SK-N-SH (cell line): ENCODE measurements around the gene PLBD2. TPM values are rescaled to one million over a fixed set of nuclear protein-coding genes. Genes with fewer than 3 reads are reported as not detected.

Experiments
- CTCF ChIA-PET: fragments of 300-600, 350-600 bp; formaldehyde crosslinking; extraction: SDS; loops from one replicate; lab custom pipeline; 2021; lab: Yijun Ruan, JAX
- POLR2A ChIA-PET: fragments of 350-600 bp; sonication (Branson Sonifier 250); formaldehyde crosslinking; extraction: SDS; loops from one replicate; lab custom pipeline; 2020; ENCODE audit warnings: antibody characterized with exemption, inconsistent platforms; lab: Yijun Ruan, JAX
- DNase-seq: peaks from one replicate; pipeline ENCODE4 v3.0.0; 2012
- H2AFZ ChIP-seq: fragments of 200-600 bp; sonication (generic); 2 replicates; pipeline ENCODE4 v1.8.1; 2016; ENCODE audit warnings: antibody characterized with exemption, mild to moderate bottlenecking, low read depth
- H3F3A ChIP-seq: fragments of 200-600 bp; sonication (generic); replicated peaks from 2 replicates; pipeline ENCODE3; 2016; ENCODE audit warnings: antibody characterized with exemption, mild to moderate bottlenecking; ENCODE audit not compliant: insufficient read depth
- H3K27ac ChIP-seq, 2 experiments: fragments of 200-500 bp in 1 of 2; fragments of 200-600 bp in 1 of 2; sonication (Bioruptor generic) in 1 of 2; sonication (generic), shearing (Covaris generic) in 1 of 2; 2 replicates each; pipeline versions ENCODE4 v1.5.1 to v1.6.1; 2014 to 2016; ENCODE audit warnings: low read depth in 2 of 2, inconsistent platforms in 1 of 2, low read length in 1 of 2, mild to moderate bottlenecking in 1 of 2, mixed read lengths in 1 of 2
- H3K27me3 ChIP-seq: fragments of 200-600 bp; sonication (generic), shearing (Covaris generic); 2 replicates; pipeline ENCODE4 v1.6.1; 2016; ENCODE audit warnings: mixed run types; ENCODE audit not compliant: insufficient read depth
- H3K36me3 ChIP-seq, 2 experiments: fragments of 200-500 bp in 1 of 2; fragments of 200-600 bp in 1 of 2; sonication (Bioruptor generic) in 1 of 2; sonication (generic) in 1 of 2; replicated peaks in 1 of 2; 2 replicates each; pipeline versions ENCODE3 to v1.5.1; 2014 to 2016; ENCODE audit warnings: low read length in 1 of 2, mild to moderate bottlenecking in 1 of 2; ENCODE audit not compliant: insufficient read depth in 2 of 2, control insufficient read depth in 1 of 2
- H3K4me1 ChIP-seq, 2 experiments: fragments of 200-500 bp in 1 of 2; fragments of 200-600 bp in 1 of 2; sonication (Bioruptor generic) in 1 of 2; sonication (generic), shearing (Covaris generic) in 1 of 2; 2 replicates each; pipeline versions ENCODE4 v1.5.1 to v1.6.1; 2014 to 2016; ENCODE audit warnings: low read depth in 1 of 2, low read length in 1 of 2, mixed run types in 1 of 2; ENCODE audit not compliant: insufficient read depth in 2 of 2, control insufficient read depth in 1 of 2
- H3K4me2 ChIP-seq: fragments of 200-600 bp; sonication (generic), shearing (Covaris generic); 2 replicates; pipeline ENCODE4 v1.6.1; 2017; ENCODE audit warnings: mixed run types
- H3K4me3 ChIP-seq, 2 experiments: fragments of 200-500 bp in 1 of 2; fragments of 200-600 bp in 1 of 2; sonication (Bioruptor generic) in 1 of 2; sonication (generic), shearing (Covaris generic) in 1 of 2; 2 replicates each; pipeline versions ENCODE4 v1.5.1 to v1.8.1; 2014 to 2016; ENCODE audit warnings: low read depth in 2 of 2, inconsistent platforms in 1 of 2, low read length in 1 of 2, mild to moderate bottlenecking in 1 of 2, mixed read lengths in 1 of 2, moderate library complexity in 1 of 2
- H3K79me2 ChIP-seq: fragments of 200-600 bp; sonication (generic); 2 replicates; pipeline ENCODE4 v1.8.1; 2017; ENCODE audit warnings: mild to moderate bottlenecking; ENCODE audit not compliant: insufficient read depth
- H3K9ac ChIP-seq: fragments of 200-600 bp; sonication (generic); 2 replicates; pipeline ENCODE4 v1.6.1; 2017; ENCODE audit warnings: mixed run types
- H3K9me2 ChIP-seq: fragments of 200-600 bp; sonication (generic); 2 replicates; pipeline ENCODE4 v1.6.1; 2017; ENCODE audit warnings: mixed run types
- H3K9me3 ChIP-seq: fragments of 200-600 bp; sonication (generic); 2 replicates; pipeline ENCODE4 v1.6.1; 2017; ENCODE audit warnings: mixed run types, mild to moderate bottlenecking, moderate library complexity
- H4K20me1 ChIP-seq: fragments of 200-600 bp; sonication (generic); 2 replicates; pipeline ENCODE4 v1.6.1; 2017; ENCODE audit warnings: mild to moderate bottlenecking, mixed run types; ENCODE audit not compliant: insufficient read depth
- ELF1 ChIP-seq: IDR thresholded peaks from 2 replicates; pipeline ENCODE4 v1.4.0; 2012
- EP300 ChIP-seq, 2 experiments: IDR thresholded peaks; 2 replicates each; pipeline versions ENCODE4 v1.4.0 to v1.6.1; 2012; ENCODE audit warnings: borderline replicate concordance in 1 of 2, low read depth in 1 of 2, low read length in 1 of 2
- EZH2phosphoT487 ChIP-seq: fragments of 200-600 bp; sonication (generic); IDR thresholded peaks from 2 replicates; pipeline ENCODE4 v1.6.1; 2017; ENCODE audit warnings: low read depth, mixed run types, mild to moderate bottlenecking, antibody characterized with exemption, moderate library complexity, borderline replicate concordance
- FOXM1 ChIP-seq: IDR thresholded peaks from 2 replicates; pipeline ENCODE4 v1.4.0; 2012; ENCODE audit warnings: low read depth, mild to moderate bottlenecking
- MXI1 ChIP-seq: IDR thresholded peaks from 2 replicates; pipeline ENCODE4 v1.6.1; 2012; ENCODE audit warnings: mild to moderate bottlenecking, low read depth, low read length, improper control_type of control experiment
- NRF1 ChIP-seq: IDR thresholded peaks from 2 replicates; pipeline ENCODE4 v1.6.1; 2012; ENCODE audit warnings: low read depth, mild to moderate bottlenecking, low read length
- RCOR1 ChIP-seq: fragments of 150-350 bp; IDR thresholded peaks from 2 replicates; pipeline ENCODE4 v1.6.1; 2017; ENCODE audit warnings: antibody characterized with exemption, low read length
- RXRA ChIP-seq: IDR thresholded peaks from 2 replicates; pipeline ENCODE4 v1.4.0; 2012; ENCODE audit warnings: low read depth, mild to moderate bottlenecking, borderline replicate concordance
- SIN3A ChIP-seq: IDR thresholded peaks from 2 replicates; pipeline ENCODE4 v1.6.1; 2012; ENCODE audit warnings: low read depth, mild to moderate bottlenecking, low read length, moderate library complexity, borderline replicate concordance
- SMC3 ChIP-seq: IDR thresholded peaks from 2 replicates; pipeline ENCODE4 v1.6.1; 2012; ENCODE audit warnings: low read depth, low read length, improper control_type of control experiment
- TCF12 ChIP-seq: IDR thresholded peaks from 2 replicates; pipeline ENCODE4 v1.4.0; 2012
- YY1 ChIP-seq: IDR thresholded peaks from 2 replicates; pipeline ENCODE4 v1.4.0; 2012; ENCODE audit warnings: low read depth, mild to moderate bottlenecking
- WGBS: methylation state at CpG from one replicate; pipeline ENCODE4 v1.1.6; 2017; ENCODE audit warnings: low lambda C conversion rate; 5-methylcytosine and 5-hydroxymethylcytosine counted together
- polyA plus RNA-seq, 3 experiments: library from polyadenylated mRNA; depleted of rRNA; stranded (reverse); fragments of >200 nt; gene quantifications; 2 replicates each; pipeline ENCODE4 v1.2.3, GENCODE V29; 2012
- TF ChIP-seq, protein P1 (sequence below): IDR thresholded peaks from 2 replicates; pipeline ENCODE4; 2012
- TF ChIP-seq, protein P2 (sequence below): IDR thresholded peaks from 2 replicates; pipeline ENCODE4 v1.6.1; 2012; ENCODE audit warnings: mild to moderate bottlenecking, low read depth, low read length, moderate library complexity
- TF ChIP-seq, protein P3 (sequence below): IDR thresholded peaks from 2 replicates; pipeline ENCODE4 v1.4.0; 2012; ENCODE audit warnings: low read depth
- TF ChIP-seq, protein P4 (sequence below): fragments of 150-350 bp; IDR thresholded peaks from 2 replicates; pipeline ENCODE4 v1.6.1; 2016; ENCODE audit warnings: mild to moderate bottlenecking, low read depth, low read length

PLBD2 gene
- polyA plus RNA-seq, 1 of the 3 experiments (the other 2 are of a cell fraction) = 15.2 TPM

DNA sequence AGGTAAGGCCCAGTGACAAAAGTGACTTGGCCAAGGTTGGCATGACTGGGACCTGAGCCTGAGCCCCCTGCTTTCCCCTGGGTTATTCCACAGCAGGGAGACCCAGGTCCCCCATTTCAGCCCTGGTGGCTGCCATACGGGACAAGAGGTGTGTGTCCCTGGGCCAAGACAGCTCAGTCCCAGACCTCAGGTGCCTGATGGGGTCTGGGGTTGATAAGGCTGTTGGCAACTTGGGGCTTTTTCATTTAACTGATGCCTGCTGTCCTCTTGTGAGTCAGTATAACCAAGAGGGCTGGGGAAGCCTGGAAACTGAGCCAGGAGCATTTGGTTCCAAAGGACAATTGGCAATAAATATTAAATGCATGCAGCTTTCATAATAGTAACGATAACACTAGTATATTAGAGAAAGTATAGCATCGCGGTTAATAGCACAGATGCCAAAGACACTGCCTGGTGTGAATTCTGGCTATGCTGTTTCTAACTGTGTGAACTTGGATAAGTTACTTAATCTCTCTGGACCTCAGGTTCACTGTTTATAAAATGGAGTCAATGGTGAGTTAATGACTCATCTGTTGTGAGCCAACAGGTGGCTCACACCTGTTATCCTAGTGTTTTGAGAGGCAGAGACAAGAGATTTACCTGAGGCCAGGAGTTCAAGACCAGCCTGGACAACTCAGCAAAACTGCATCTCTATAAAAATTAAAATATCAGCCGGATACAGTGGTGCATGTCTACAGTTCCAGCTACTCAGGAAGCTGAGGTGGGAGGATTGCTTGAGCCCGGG, 64.7 kb downstream of the PLBD2 start:
- DNase-seq = no peak
- Histone ChIP-seq H3K9ac (peak overlapping the region; percentile 90), H3K9me2 (no peaks in the 10 kb centered on the region), H3K27ac (peak overlapping the region in 1 of 2 experiments; percentile 64; a peak in 3 of 4 replicates), H3F3A (no peaks in the 10 kb centered on the region), H4K20me1 (no peaks in the 10 kb centered on the region), H3K79me2 (peaks cover 10% of the 10 kb centered on the region), H3K4me3 (peak overlapping the region; percentile 54 to 73), H2AFZ (no peak overlapping the region), H3K4me1 (peaks cover 0 to 5% of the 10 kb centered on the region in 2 experiments; a peak in 1 of 4 replicates), H3K36me3 (no peaks in the 10 kb centered on the region), H3K27me3 (no peaks in the 10 kb centered on the region), H3K9me3 (no peaks in the 10 kb centered on the region), H3K4me2 (peak overlapping the region; percentile 98)
- ChIA-PET POLR2A (interaction anchor here (0.5 to 1.0 kb wide), 2 partner anchors 34 to 88 kb away, joined by 3 read pairs; partner anchors contain the start of gene SLC8B1), CTCF (interaction anchor here (1.5 to 4.7 kb wide), 2 partner anchors 201 to 227 kb away, joined by 3 to 42 read pairs; partner anchors contain the start of gene TPCN1)
- TF ChIP-seq RXRA (no peak), EZH2phosphoT487 (no peak), FOXM1 (no peak), RCOR1 (no peak), ELF1 (no peak), NRF1 (no peak), EP300 (IDR thresholded peaks at IDR 0.05; ENCODE audit: borderline replicate concordance in 1 of 2, low read depth in 1 of 2, low read length in 1 of 2) (no peak), YY1 (no peak), SIN3A (no peak), TCF12 (no peak), MXI1 (no peak), SMC3 (no peak)
- TF ChIP-seq, protein P1, sequence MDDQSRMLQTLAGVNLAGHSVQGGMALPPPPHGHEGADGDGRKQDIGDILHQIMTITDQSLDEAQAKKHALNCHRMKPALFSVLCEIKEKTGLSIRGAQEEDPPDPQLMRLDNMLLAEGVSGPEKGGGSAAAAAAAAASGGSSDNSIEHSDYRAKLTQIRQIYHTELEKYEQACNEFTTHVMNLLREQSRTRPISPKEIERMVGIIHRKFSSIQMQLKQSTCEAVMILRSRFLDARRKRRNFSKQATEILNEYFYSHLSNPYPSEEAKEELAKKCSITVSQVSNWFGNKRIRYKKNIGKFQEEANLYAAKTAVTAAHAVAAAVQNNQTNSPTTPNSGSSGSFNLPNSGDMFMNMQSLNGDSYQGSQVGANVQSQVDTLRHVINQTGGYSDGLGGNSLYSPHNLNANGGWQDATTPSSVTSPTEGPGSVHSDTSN = no peak
- TF ChIP-seq, protein P2, sequence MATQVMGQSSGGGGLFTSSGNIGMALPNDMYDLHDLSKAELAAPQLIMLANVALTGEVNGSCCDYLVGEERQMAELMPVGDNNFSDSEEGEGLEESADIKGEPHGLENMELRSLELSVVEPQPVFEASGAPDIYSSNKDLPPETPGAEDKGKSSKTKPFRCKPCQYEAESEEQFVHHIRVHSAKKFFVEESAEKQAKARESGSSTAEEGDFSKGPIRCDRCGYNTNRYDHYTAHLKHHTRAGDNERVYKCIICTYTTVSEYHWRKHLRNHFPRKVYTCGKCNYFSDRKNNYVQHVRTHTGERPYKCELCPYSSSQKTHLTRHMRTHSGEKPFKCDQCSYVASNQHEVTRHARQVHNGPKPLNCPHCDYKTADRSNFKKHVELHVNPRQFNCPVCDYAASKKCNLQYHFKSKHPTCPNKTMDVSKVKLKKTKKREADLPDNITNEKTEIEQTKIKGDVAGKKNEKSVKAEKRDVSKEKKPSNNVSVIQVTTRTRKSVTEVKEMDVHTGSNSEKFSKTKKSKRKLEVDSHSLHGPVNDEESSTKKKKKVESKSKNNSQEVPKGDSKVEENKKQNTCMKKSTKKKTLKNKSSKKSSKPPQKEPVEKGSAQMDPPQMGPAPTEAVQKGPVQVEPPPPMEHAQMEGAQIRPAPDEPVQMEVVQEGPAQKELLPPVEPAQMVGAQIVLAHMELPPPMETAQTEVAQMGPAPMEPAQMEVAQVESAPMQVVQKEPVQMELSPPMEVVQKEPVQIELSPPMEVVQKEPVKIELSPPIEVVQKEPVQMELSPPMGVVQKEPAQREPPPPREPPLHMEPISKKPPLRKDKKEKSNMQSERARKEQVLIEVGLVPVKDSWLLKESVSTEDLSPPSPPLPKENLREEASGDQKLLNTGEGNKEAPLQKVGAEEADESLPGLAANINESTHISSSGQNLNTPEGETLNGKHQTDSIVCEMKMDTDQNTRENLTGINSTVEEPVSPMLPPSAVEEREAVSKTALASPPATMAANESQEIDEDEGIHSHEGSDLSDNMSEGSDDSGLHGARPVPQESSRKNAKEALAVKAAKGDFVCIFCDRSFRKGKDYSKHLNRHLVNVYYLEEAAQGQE = no peak
- TF ChIP-seq, protein P3, sequence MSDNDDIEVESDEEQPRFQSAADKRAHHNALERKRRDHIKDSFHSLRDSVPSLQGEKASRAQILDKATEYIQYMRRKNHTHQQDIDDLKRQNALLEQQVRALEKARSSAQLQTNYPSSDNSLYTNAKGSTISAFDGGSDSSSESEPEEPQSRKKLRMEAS = no peak
- TF ChIP-seq, protein P4, sequence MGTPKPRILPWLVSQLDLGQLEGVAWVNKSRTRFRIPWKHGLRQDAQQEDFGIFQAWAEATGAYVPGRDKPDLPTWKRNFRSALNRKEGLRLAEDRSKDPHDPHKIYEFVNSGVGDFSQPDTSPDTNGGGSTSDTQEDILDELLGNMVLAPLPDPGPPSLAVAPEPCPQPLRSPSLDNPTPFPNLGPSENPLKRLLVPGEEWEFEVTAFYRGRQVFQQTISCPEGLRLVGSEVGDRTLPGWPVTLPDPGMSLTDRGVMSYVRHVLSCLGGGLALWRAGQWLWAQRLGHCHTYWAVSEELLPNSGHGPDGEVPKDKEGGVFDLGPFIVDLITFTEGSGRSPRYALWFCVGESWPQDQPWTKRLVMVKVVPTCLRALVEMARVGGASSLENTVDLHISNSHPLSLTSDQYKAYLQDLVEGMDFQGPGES = no peak
- WGBS = 80% methylated on average over 6 of the region's 6 CpGs
